Neural crest cell (in vitro differentiated cells): ENCODE results near the gene LCT. TPM values are rescaled to one million over a fixed set of nuclear protein-coding genes. Genes with fewer than 3 reads are reported as not detected.

Experiments used
- DNase-seq: peaks from one replicate; pipeline ENCODE4 v3.0.0; 2021; ENCODE audit warnings: low read depth, mixed read lengths, low spot score
- H3K27ac Mint-ChIP-seq: one replicate; pipeline ENCODE4 v1.8.0; 2021; ENCODE audit warnings: mild to moderate bottlenecking, mixed read lengths; ENCODE audit not compliant: unreplicated experiment
- H3K27me3 Mint-ChIP-seq: 2 replicates; pipeline ENCODE4 v1.8.0; 2021; ENCODE audit warnings: low read depth, mild to moderate bottlenecking, mixed read lengths
- H3K36me3 Mint-ChIP-seq: 2 replicates; pipeline ENCODE4 v1.8.0; 2021; ENCODE audit warnings: low read depth, mild to moderate bottlenecking, mixed read lengths
- H3K4me1 Mint-ChIP-seq: 2 replicates; pipeline ENCODE4 v1.8.0; 2021; ENCODE audit warnings: mixed read lengths
- H3K4me3 Mint-ChIP-seq: one replicate; pipeline ENCODE4 v1.8.0; 2021; ENCODE audit warnings: mild to moderate bottlenecking, mixed read lengths
- H3K9me3 Mint-ChIP-seq: 2 replicates; pipeline ENCODE4 v1.8.0; 2021; ENCODE audit warnings: mixed read lengths
- total RNA-seq: library from RNA; stranded (reverse); gene quantifications from 2 replicates; pipeline ENCODE4 v1.2.1, GENCODE V29; 2021
- TF ChIP-seq, protein P1 (sequence below): fragments of 200-600 bp; sonication (generic); conservative IDR thresholded peaks from 2 replicates; pipeline ENCODE4 v1.5.0; 2021; ENCODE audit warnings: antibody characterized with exemption, mild to moderate bottlenecking

LCT gene
- total RNA-seq, 1 donor from 2014 or later: 0.19 TPM

DNA sequence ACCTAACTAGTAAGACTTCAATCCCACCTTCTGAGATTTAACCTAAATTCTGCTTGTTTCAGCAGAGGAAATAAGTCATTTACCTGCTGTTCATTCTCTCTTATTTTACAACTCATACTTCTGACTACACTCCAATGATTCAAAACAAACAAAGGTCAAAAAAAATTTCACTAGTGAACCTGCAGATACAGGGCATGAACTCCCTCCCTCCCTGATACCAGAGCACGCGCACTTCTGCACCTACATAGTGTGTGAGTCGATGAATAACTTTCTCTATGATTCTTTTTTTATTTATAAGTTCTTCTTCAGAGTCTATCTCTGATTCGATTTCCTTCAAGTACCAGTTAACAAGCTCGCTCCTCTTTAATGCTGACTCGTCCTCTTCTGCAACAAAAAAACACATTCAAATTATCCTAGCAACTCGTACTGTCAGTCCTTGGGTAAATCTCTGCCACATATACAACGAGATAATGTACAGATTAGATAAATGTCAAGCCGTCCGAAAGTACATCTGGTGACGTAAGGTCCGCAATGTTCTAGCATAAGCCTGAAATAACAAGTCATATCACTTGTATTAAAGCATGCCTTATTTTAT, 7.4 kb upstream of the LCT start:
- no peak for DNase-seq
- Mint-ChIP-seq H3K4me1 (peaks cover 9% of the 10 kb centered on the region), H3K27ac (no peak overlapping the region), H3K36me3 (peaks cover 32% of the 10 kb centered on the region), H3K9me3 (no peaks in the 10 kb centered on the region), H3K4me3 (no peak overlapping the region), H3K27me3 (no peaks in the 10 kb centered on the region)
- TF ChIP-seq, protein P1, sequence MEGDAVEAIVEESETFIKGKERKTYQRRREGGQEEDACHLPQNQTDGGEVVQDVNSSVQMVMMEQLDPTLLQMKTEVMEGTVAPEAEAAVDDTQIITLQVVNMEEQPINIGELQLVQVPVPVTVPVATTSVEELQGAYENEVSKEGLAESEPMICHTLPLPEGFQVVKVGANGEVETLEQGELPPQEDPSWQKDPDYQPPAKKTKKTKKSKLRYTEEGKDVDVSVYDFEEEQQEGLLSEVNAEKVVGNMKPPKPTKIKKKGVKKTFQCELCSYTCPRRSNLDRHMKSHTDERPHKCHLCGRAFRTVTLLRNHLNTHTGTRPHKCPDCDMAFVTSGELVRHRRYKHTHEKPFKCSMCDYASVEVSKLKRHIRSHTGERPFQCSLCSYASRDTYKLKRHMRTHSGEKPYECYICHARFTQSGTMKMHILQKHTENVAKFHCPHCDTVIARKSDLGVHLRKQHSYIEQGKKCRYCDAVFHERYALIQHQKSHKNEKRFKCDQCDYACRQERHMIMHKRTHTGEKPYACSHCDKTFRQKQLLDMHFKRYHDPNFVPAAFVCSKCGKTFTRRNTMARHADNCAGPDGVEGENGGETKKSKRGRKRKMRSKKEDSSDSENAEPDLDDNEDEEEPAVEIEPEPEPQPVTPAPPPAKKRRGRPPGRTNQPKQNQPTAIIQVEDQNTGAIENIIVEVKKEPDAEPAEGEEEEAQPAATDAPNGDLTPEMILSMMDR: no peak

DNA sequence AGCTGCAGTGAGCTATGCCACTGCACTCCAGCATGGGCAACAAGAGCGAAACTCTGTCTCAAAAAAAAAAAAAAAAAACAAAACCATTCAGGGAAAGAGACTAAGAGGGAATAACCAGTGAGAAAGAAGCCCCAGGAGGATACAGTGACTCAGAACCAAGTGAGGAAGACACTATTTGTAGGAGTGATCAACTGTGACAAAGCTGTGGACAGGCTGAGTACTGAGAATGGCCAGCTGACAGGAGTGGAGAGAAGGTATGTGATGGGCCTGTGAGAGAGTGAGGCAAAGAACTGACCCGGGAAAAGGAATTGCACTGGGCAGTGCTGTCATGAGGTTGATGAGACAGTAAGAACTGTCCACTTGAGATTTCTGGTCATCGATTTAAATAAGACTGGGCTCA, 6.7 kb upstream of the LCT start:
- H3K4me3 Mint-ChIP-seq: no peak overlapping the region
- DNase-seq: no peak
- H3K36me3 Mint-ChIP-seq: peaks cover 26% of the 10 kb centered on the region

DNA sequence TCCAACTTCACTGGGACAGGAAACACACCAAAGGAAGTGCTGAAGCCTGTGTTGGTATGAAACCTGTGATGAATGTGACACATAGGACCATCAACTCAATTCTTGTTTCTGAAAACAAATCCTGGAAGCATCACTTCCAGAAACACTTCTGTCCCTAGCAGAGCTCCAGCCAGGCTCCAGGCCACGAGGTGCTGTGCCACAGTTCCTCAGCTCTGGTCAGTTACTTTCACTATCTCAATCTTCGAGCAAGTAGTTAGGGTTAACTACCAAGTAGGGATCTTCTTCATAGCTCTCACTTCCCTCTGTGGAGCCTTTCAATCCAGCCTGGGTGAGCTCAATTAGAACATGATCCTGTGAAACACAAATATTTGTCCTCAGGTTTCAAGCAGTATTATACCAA, 3.6 kb upstream of the LCT start:
- peaks cover 20% of the 10 kb centered on the region for H3K36me3 Mint-ChIP-seq
- H3K4me1 Mint-ChIP-seq: peaks cover 9% of the 10 kb centered on the region
- H3K27ac Mint-ChIP-seq: no peak overlapping the region
- H3K27me3 Mint-ChIP-seq: no peaks in the 10 kb centered on the region
- TF ChIP-seq, protein P1: no peak
- H3K4me3 Mint-ChIP-seq: no peak overlapping the region
- DNase-seq: no peak
- H3K9me3 Mint-ChIP-seq: no peaks in the 10 kb centered on the region

More for the DNA sequence above, 6.7 kb upstream of the LCT start:
- TF ChIP-seq, protein P1: no peak
- H3K27ac Mint-ChIP-seq: no peak overlapping the region
- H3K4me1 Mint-ChIP-seq: peaks cover 9% of the 10 kb centered on the region
- H3K27me3 Mint-ChIP-seq: no peaks in the 10 kb centered on the region
- no peaks in the 10 kb centered on the region for H3K9me3 Mint-ChIP-seq

DNA sequence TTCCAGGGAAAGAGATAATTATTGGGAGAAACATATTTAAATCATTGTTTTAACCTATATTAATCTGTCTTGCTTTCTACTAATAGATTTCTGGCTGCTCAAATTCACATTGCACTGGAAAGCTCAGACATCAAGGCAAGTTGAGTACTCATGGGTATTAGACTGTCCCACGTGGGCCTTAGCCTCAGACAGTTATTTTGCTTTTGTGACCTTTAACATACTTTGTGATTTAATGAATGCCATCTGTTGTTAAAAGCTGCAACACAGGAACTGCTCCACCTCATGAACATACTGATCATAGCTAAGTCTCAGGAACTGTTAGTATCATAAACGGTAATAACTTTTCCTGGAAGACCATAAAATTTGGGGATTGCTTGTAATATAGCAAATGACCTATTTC, 2.7 kb upstream of the LCT start:
- Mint-ChIP-seq H3K27ac (no peak overlapping the region), H3K36me3 (peaks cover 20% of the 10 kb centered on the region), H3K4me3 (no peak overlapping the region), H3K27me3 (no peaks in the 10 kb centered on the region), H3K4me1 (peaks cover 9% of the 10 kb centered on the region), H3K9me3 (no peaks in the 10 kb centered on the region)
- no peak for DNase-seq
- TF ChIP-seq, protein P1: no peak

DNA sequence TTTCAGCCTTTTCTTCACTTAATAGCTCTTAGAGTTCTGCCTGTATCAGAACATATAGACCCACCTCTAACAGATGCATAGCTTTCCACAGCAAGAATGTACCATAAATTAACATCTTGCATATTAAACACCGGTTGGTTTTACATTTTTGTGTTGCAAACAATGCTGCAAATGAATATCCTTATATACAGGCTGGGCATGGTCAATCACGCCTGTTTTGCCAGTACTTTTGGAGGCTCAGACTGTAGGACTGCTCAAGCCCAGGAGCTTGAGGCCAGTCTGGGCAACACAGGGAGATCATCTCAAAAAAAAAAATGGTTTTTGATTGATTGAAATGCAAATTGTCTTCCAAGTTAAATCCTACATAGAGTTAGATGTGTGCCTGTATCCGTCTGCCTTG, 1.5 kb upstream of the LCT start:
- H3K27ac Mint-ChIP-seq: no peak overlapping the region
- peaks cover 11% of the 10 kb centered on the region for H3K36me3 Mint-ChIP-seq
- no peak for DNase-seq
- H3K4me3 Mint-ChIP-seq: no peak overlapping the region
- H3K9me3 Mint-ChIP-seq: no peaks in the 10 kb centered on the region
- H3K27me3 Mint-ChIP-seq: no peaks in the 10 kb centered on the region
- peaks cover 9% of the 10 kb centered on the region for H3K4me1 Mint-ChIP-seq
- TF ChIP-seq, protein P1: no peak

DNA sequence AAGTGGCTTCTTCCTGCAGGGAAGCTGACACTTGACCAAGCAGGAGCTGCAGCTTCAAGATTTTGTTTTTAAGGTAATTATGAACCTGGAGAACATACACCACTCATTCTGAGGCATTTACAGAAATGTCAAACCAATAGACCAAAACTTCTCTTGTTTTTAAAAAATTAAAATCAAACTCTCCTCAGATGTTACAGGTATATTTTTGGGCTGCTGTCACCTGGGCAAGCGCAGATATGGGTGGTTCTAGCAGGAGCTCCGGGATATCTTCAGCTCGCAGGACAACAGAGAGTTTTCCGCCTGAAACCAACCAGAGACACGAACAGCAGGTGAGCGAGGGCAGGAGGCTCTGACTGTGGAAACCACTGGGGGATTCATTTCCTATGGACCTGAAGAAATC, 4.1 kb downstream of the LCT start:
- DNase-seq: no peak
- H3K36me3 Mint-ChIP-seq: no peaks in the 10 kb centered on the region
- no peaks in the 10 kb centered on the region for H3K9me3 Mint-ChIP-seq
- H3K27me3 Mint-ChIP-seq: no peaks in the 10 kb centered on the region
- TF ChIP-seq, protein P1: no peak
- H3K4me1 Mint-ChIP-seq: no peaks in the 10 kb centered on the region
- H3K4me3 Mint-ChIP-seq: no peak overlapping the region
- no peak overlapping the region for H3K27ac Mint-ChIP-seq
